GM23248 (cell line): ENCODE data around the gene AGAP1. TPM values are rescaled to one million over a fixed set of nuclear protein-coding genes. Genes with fewer than 3 reads are reported as not detected.

ENCODE experiments used
- DNase-seq: peaks from one replicate; pipeline ENCODE4 v3.0.0-alpha.2; 2015
- H2AFZ ChIP-seq: fragments of 200-600 bp; sonication (generic); 2 replicates; pipeline ENCODE4 v1.6.1; 2016; ENCODE audit warnings: antibody characterized with exemption
- H3F3A ChIP-seq: fragments of 200-600 bp; sonication (generic); 2 replicates; pipeline ENCODE4 v1.6.1; 2016; ENCODE audit warnings: mild to moderate bottlenecking, antibody characterized with exemption, mixed run types; ENCODE audit not compliant: insufficient read depth
- H3K27ac ChIP-seq: fragments of 200-600 bp; sonication (generic); 2 replicates; pipeline ENCODE4 v1.5.1; 2016; ENCODE audit warnings: mild to moderate bottlenecking
- H3K27me3 ChIP-seq: fragments of 200-600 bp; sonication (generic); replicated peaks from 2 replicates; pipeline ENCODE4 v1.6.1; 2016; ENCODE audit warnings: mild to moderate bottlenecking; ENCODE audit not compliant: insufficient read depth
- H3K36me3 ChIP-seq: fragments of 200-600 bp; sonication (generic); 2 replicates; pipeline ENCODE4 v1.6.1; 2016; ENCODE audit warnings: low read depth, mild to moderate bottlenecking
- H3K4me1 ChIP-seq: fragments of 200-600 bp; sonication (generic); 2 replicates; pipeline ENCODE4 v1.6.1; 2016; ENCODE audit warnings: mild to moderate bottlenecking; ENCODE audit not compliant: insufficient read depth
- H3K4me2 ChIP-seq: fragments of 200-600 bp; sonication (generic); one replicate; pipeline ENCODE4 v1.6.1; 2016; ENCODE audit warnings: mild to moderate bottlenecking; ENCODE audit not compliant: unreplicated experiment
- H3K4me3 ChIP-seq: fragments of 200-600 bp; sonication (generic); 2 replicates; pipeline ENCODE4 v1.5.1; 2016; ENCODE audit warnings: mild to moderate bottlenecking
- H3K79me2 ChIP-seq: fragments of 200-600 bp; sonication (generic); 2 replicates; pipeline ENCODE4 v1.6.1; 2016; ENCODE audit warnings: mild to moderate bottlenecking; ENCODE audit not compliant: insufficient read depth
- H3K9ac ChIP-seq: fragments of 200-600 bp; sonication (generic); 2 replicates; pipeline ENCODE4 v1.6.1; 2016; ENCODE audit warnings: mild to moderate bottlenecking
- H3K9me2 ChIP-seq: fragments of 200-600 bp; sonication (generic); 2 replicates; pipeline ENCODE4 v1.6.1; 2016; ENCODE audit warnings: mixed run types, mild to moderate bottlenecking, moderate library complexity; ENCODE audit not compliant: insufficient read depth
- H3K9me3 ChIP-seq: fragments of 200-600 bp; sonication (generic); one replicate; pipeline ENCODE4 v1.6.1; 2017; ENCODE audit warnings: low read depth
- H4K20me1 ChIP-seq: fragments of 200-600 bp; sonication (generic); 2 replicates; pipeline ENCODE4 v1.6.0; 2016; ENCODE audit not compliant: insufficient read depth
- EZH2 ChIP-seq: fragments of 200-600 bp; sonication (generic); IDR thresholded peaks from 2 replicates; pipeline ENCODE4 v1.6.1; 2018; ENCODE audit warnings: antibody characterized with exemption, mild to moderate bottlenecking; ENCODE audit not compliant: insufficient read depth, poor library complexity, severe bottlenecking
- EZH2phosphoT487 ChIP-seq: fragments of 200-600 bp; sonication (generic); IDR thresholded peaks from 2 replicates; pipeline ENCODE4 v1.6.1; 2018; ENCODE audit warnings: antibody characterized with exemption, moderate library complexity, mild to moderate bottlenecking, low read depth; ENCODE audit not compliant: insufficient read depth
- WGBS, 2 experiments: methylation state at CpG; one replicate each; pipeline ENCODE4 v1.1.6; 2015 to 2017; ENCODE audit warnings: low lambda C conversion rate in 2 of 2, low coverage in 1 of 2; ENCODE audit errors: missing lambda C conversion rate in 2 of 2; 5-methylcytosine and 5-hydroxymethylcytosine counted together
- in situ Hi-C: fragments of 300-500 bp; cut with MboI; formaldehyde crosslinking; loops from 2 replicates; pipeline ENCODE4 v1.15.0; 2020
- polyA plus RNA-seq: library from polyadenylated mRNA; unstranded; fragments of >200 nt; fragmentation: Nextera tagmentation; extraction: Ambion mirVana; gene quantifications from 2 replicates; pipeline ENCODE4 v1.2.1, GENCODE V29; 2016
- total RNA-seq: library from RNA; depleted of rRNA; stranded (reverse); fragments of >200 nt; shearing (Covaris generic); gene quantifications from 2 replicates; pipeline ENCODE4 v1.2.3, GENCODE V29; 2014

The AGAP1 gene
- total and polyA plus RNA-seq, 2 experiments from 2014 or later, result 2.2 to 9.9 TPM

DNA sequence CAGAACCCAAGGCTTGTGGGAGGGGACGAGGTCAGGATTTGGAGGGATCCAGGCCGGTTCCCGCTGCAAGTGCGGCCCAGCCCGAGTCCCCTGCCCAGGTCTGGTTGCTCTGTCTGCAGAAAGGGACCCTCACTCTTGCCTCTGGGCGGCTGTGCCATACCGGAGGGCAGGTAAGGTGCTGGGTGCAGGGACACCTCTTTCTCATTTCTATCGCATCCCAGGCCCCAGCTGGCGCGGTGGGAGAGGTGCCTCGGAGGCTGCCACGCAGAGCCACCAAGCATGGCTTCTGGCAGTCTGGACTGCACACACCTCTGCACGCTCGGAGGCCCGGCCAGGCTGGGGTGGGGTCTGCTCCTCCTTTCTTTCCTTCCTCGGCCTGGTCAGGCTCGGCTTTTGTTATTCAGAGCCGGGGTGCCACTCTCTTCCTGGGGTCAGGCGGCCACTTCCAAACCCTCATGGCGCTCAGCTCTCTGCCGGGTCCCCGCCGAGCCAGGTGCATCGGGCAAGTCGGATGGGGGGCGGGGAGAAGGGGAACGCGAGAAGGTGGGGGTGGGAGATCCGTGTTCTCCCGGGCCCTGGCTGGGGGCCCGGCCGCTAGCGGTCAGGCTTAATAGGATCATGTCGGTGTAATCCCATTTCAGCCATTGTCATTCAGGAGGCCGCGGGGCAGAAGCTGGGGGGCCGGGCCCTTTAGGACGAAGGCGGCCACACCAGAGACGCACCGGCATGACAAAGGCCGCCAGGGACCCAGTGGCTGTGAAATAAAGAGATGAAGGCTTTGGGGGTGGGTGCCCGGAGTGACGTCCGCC, 665.3 kb downstream of the AGAP1 start:
- H3K27ac ChIP-seq, result no peak overlapping the region
- TF ChIP-seq EZH2phosphoT487, result no peak
- no peak for TF ChIP-seq EZH2
- no peaks in the 10 kb centered on the region for H3K79me2 ChIP-seq
- H3K4me2 ChIP-seq, result no peak overlapping the region
- no peaks in the 10 kb centered on the region for H3K9me2 ChIP-seq
- H3K4me3 ChIP-seq, result no peak overlapping the region
- no peaks in the 10 kb centered on the region for H3F3A ChIP-seq
- 0 out of 2 replicates have a peak, but pooled peaks cover 5% of the 10 kb centered on the region for H3K4me1 ChIP-seq
- no peak for DNase-seq
- no peak overlapping the region for H3K9ac ChIP-seq
- no peaks in the 10 kb centered on the region for H3K9me3 ChIP-seq
- in situ Hi-C loops, result no loop called here
- H4K20me1 ChIP-seq, result no peaks in the 10 kb centered on the region
- H3K36me3 ChIP-seq, result no peaks in the 10 kb centered on the region
- no peak overlapping the region for H2AFZ ChIP-seq
- 42 to 52% methylated on average over 35 to 40 of the region's 45 CpGs for WGBS, 2 experiments
- peaks cover 48% of the 10 kb centered on the region for H3K27me3 ChIP-seq

DNA sequence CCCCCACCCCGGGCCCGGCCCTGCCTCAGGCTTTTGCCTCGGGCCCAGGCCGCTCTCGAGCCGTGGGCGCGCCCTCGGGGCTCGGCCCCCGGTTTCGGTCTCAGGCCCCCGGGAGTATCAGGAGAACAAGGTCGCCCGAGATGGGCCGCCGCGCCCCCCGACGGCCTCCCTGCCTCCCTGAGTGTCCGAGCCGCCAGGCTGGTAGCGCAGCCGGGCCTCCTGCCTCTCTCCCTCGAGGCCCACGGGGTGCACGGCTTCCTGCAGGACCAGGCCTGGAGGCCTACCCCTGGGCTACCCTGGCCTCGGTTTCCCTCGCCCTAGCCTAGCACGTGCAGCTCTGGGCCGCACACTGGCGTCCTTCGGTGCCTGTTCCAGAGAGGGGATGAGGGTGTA, 665.9 kb downstream of the AGAP1 start:
- WGBS, 2 experiments, result 32 to 36% methylated on average over 6 to 29 of the region's 33 CpGs
- Histone ChIP-seq H3K27me3 (peaks cover 54% of the 10 kb centered on the region), H3K9ac (no peak overlapping the region), H2AFZ (no peak overlapping the region), H3K27ac (no peak overlapping the region), H3K36me3 (no peaks in the 10 kb centered on the region), H4K20me1 (no peaks in the 10 kb centered on the region), H3K4me2 (no peak overlapping the region), H3F3A (no peaks in the 10 kb centered on the region), H3K9me3 (no peaks in the 10 kb centered on the region), H3K4me1 (0 out of 2 replicates have a peak, but pooled peaks cover 9% of the 10 kb centered on the region), H3K9me2 (no peaks in the 10 kb centered on the region), H3K79me2 (no peaks in the 10 kb centered on the region), H3K4me3 (no peak overlapping the region)
- in situ Hi-C loops, result no loop called here
- no peak for TF ChIP-seq EZH2
- no peak for TF ChIP-seq EZH2phosphoT487
- DNase-seq, result no peak

DNA sequence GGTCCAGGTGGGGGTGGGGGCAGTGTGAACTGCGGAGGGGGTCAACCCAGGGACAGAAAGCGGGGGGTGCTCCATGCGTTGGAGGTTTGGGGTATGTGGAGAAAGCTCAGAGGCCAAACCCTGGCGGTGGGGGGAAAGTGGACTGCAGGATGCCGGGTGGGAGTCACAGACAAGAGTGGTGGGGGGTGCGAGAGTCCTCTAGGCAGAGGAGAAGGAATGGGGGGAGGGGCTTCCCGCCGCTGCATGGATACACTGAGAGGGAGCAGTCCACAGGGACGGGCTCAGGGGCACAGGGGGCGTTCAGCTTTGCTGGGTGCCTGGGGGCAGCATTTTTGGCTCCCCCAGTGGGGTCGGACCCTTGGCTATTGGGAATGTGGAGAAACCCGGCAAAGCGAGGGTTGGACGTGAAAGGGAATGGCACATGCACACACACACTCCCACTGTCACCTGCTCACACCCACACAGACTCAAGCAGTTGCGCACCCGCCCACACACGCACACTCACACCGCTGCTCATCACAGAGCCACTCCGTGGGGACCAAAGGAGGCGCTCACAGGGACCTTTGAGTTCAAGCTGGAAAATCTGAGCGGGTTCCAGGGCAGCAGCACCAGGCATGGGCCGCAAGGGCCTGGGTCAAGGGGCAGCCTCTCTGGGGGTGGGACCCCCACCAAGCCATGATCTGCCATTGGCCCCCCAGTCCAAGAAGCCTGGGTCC, 666.7 kb downstream of the AGAP1 start:
- TF ChIP-seq EZH2phosphoT487, result no peak

DNA sequence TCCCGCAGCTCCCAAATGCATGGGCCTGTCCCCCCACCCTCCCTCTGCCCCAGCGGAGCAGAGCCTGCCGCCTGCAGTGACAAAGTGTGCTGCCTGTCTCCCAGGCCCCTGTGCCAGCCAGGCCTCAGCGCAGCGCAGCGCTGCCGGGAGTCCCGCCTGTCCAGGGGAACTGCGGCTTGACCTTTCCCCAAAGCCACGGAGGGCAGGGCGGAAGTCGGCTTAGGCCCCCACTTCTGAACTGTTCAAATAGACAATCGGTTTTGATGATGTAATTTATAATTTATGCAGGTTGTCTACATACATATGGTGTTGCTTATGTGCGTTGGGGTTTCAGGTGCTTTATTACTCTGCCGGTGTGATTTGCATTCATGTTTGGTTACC, 667.2 kb downstream of the AGAP1 start:
- Histone ChIP-seq H3K9me3 (no peaks in the 10 kb centered on the region), H3K27me3 (peaks cover 62% of the 10 kb centered on the region), H4K20me1 (no peaks in the 10 kb centered on the region), H3K9me2 (no peaks in the 10 kb centered on the region), H3K9ac (no peak overlapping the region), H3K27ac (no peak overlapping the region), H3F3A (no peaks in the 10 kb centered on the region), H3K36me3 (no peaks in the 10 kb centered on the region), H3K4me3 (no peak overlapping the region), H3K79me2 (no peaks in the 10 kb centered on the region), H3K4me1 (0 out of 2 replicates have a peak, but pooled peaks cover 9% of the 10 kb centered on the region), H2AFZ (no peak overlapping the region), H3K4me2 (no peak overlapping the region)
- DNase-seq, result no peak
- in situ Hi-C loops, result no loop called here
- 68 to 72% methylated on average over 14 to 15 of the region's 15 CpGs for WGBS, 2 experiments
- TF ChIP-seq EZH2 (no peak), EZH2phosphoT487 (no peak)

More for the DNA sequence above, 666.7 kb downstream of the AGAP1 start:
- H2AFZ ChIP-seq, result no peak overlapping the region
- H3K9me2 ChIP-seq, result no peaks in the 10 kb centered on the region
- no peaks in the 10 kb centered on the region for H3F3A ChIP-seq
- WGBS, 2 experiments, result 40 to 53% methylated on average over 15 to 22 of the region's 22 CpGs
- H3K27me3 ChIP-seq, result peaks cover 61% of the 10 kb centered on the region
- 0 out of 2 replicates have a peak, but pooled peaks cover 9% of the 10 kb centered on the region for H3K4me1 ChIP-seq
- in situ Hi-C loops, result no loop called here
- DNase-seq, result no peak
- no peaks in the 10 kb centered on the region for H3K9me3 ChIP-seq
- H3K36me3 ChIP-seq, result no peaks in the 10 kb centered on the region
- H3K4me2 ChIP-seq, result no peak overlapping the region
- H3K4me3 ChIP-seq, result no peak overlapping the region
- H4K20me1 ChIP-seq, result no peaks in the 10 kb centered on the region
- no peak overlapping the region for H3K27ac ChIP-seq
- H3K79me2 ChIP-seq, result no peaks in the 10 kb centered on the region
- H3K9ac ChIP-seq, result no peak overlapping the region
